CD1c-positive myeloid dendritic cell (primary cell): ENCODE results near the gene TBL3.

ENCODE experiments used
- DNase-seq: peaks from one replicate; pipeline ENCODE4 v3.0.0-alpha.2; 2016; ENCODE audit errors: extremely low spot score

The TBL3 gene

DNA sequence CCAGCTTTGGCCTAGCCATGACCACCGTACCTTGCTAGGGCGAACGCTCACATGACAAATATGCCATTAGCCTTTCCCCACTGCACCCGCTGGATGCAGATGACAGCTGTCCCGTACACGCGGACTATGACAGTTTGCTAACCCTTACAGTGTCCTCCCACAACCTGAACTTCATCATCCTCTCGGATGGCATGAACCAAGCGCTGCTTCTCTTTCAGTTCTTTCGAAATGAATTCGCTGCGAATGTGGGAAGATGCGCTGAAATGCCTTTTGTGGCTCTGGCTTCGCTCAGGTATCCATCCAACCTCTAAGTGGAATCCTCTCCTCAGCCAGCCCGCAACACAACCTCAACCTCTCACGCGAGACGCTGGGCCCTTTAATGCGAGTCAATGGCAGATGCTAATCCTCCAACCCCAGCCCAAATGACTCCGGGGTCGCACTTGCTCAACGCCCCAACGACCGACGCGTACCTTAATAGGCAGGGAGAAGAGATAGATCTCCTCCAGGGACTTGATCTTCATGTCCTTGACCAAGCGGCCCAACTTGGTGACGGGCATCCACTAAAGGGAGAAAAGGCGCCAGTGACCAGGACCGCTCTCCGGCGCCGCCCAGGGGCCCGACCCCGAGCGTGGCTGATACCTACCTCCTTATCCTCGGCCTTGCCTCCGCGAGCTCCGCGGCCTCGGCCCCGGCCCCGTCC, 7.9 kb upstream of the TBL3 start:
- peak; percentile 43 for DNase-seq

DNA sequence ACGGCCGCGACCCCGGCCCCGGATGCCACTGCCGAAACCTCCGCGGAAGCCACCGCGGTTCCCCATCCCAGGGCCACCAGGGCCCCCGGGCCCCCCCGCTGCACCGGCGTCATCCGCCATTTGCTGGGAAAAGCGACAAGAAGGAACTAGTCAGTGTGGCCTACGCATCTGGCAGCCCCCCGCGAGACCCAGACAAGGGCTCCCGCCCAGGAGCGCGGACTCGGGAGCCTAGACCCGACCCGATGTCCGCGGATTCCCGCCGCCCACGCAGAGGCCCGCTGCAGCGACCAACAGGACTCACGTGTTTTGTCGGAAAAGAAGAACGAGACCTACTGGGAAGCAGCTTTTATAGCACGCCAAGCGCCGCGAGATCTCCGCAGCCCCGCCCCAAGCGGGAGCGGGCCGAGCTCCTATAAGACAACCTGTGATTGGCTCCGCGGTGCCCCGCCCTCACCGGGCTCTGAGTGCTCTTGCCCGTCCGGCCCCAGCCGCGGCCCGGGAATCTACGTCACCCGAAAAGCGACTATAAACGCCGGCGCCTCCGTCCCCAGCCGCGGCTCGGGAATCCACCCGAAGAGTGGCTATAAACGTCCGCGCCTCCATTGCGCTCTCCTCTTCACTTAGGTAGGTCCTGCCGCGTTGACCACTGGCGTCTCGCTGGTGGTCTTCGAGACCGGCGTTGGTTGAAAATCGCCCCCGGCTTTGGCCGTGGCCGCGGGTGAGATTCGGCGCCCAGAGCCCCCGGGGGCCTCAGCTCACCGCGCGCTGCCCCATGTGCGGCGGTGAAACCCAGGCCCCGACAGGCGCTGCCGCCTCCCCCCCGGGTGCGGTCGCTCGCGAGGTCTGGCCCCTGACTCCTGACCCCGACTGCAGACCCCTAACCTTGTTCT, 7.1 kb upstream of the TBL3 start, which contains the start of gene RPS2:
Gene RPS2, minus strand, starts transcription at position 321 of the 890 bp plus-strand sequence. Its CDS starts 201 bp downstream, at position 120.
- DNase-seq = peak; percentile 99

DNA sequence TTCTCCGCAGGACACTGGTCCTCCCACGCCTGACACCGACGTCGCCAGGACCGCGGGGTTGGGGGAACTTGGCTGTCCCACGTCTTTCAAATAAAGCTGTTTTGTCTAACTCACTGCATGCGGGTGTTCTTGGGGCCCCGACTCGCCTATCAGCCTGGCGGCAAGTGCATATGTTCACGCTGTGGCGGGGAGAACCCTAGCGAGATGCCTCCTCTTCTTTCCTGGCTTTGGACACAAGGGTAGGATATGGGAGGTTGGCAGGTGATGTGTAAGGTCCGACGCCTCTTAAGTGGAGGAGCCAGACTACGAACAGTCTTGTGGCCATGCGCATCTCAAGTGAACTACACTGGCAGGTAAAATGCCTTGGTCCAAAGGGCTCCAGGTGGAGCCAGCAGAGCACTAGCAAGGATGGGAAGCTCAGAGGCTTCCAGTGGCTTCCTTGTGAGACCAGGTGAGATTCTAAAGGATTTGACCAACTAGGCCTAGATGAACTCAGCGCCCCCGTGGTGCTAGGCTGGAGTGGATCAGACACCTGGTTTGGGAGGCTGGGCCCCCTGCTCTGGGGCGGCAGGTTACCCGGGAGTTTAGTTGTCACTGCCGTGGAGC, 6.4 kb upstream of the TBL3 start:
- DNase-seq = peak; percentile 45

- no peak for DNase-seq
These were observed 5.4 kb upstream of the TBL3 start, which contains the start of gene RNF151 for GRCh38 chr16:1966460-1966859. Gene RNF151, plus strand, starts transcription at chr16:1966856. Its CDS starts 26 bp downstream, at chr16:1966882.

DNA sequence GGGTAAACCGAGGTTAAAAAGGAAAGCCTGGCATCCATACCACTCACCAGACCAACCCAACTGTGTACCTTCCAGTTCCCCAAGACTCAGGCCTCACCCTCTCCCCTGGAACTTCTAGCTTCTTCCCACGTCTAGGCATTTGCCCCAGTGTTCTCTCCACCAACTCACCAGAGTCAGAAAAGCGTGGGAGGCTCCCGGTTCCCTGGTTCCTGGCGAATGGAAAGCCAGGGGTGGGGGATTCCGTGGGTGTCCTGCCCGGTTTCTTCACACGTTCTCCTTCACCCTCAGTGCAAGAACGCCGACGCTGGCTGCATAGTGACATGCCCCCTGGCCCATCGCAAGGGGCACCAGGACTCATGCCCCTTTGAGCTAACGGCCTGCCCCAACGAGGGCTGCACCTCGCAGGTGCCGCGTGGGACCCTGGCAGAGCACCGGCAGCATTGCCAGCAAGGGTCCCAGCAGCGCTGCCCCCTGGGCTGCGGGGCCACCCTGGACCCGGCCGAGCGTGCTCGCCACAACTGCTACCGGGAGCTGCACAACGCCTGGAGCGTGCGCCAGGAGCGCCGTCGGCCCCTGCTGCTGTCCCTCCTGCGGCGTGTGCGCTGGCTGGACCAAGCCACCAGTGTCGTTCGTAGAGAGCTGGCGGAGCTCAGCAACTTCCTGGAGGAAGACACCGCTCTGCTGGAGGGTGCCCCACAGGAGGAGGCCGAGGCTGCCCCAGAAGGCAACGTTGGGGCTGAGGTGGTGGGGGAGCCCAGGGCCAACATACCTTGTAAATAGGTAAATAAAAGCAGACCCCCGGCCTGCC, 3.5 kb upstream of the TBL3 start:
- DNase-seq = no peak

DNA sequence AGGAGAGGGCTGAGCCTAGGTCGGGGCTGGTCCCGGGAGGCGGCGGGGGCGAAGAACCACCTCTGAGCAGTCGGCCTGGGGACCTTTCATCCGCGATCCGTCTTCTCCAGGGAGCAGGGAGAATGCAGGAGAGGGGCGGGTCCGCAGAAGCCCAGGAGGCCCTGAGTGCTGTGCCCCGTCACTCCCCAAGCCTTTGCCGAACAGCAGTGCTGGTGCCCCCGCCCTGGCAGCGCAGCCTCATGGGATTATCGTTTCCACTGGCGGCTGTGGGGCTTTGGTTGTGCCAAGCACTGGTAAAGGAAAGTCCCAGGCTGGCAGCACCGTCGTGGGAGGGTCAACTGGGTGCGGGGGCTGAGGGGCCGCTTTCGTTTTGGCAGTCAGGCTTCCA, 631 bp downstream of the TBL3 start:
- no peak for DNase-seq

GRCh38 chr16:1973461-1974156, 1.8 kb downstream of the TBL3 start:
- no peak for DNase-seq

- no peak for DNase-seq
These were observed 2.6 kb downstream of the TBL3 start for GRCh38 chr16:1974157-1975070.

- DNase-seq = no peak
These were observed 3.8 kb downstream of the TBL3 start for GRCh38 chr16:1975432-1976215.

DNA sequence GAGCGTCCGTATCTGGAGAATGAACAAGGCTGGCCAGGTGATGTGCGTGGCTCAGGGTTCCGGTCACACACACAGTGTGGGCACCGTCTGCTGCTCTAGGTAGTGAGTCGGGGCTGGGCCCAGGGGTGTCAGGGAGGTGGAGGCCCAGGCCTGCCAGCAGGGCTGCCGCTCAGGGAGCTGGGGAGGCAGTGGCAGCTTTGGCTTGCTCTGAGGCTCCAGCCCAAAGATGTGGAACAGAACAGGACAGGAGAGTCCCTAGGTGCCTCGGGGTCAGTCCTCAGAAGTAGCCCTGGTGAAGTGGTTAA, 4.3 kb downstream of the TBL3 start:
- no peak for DNase-seq

DNA sequence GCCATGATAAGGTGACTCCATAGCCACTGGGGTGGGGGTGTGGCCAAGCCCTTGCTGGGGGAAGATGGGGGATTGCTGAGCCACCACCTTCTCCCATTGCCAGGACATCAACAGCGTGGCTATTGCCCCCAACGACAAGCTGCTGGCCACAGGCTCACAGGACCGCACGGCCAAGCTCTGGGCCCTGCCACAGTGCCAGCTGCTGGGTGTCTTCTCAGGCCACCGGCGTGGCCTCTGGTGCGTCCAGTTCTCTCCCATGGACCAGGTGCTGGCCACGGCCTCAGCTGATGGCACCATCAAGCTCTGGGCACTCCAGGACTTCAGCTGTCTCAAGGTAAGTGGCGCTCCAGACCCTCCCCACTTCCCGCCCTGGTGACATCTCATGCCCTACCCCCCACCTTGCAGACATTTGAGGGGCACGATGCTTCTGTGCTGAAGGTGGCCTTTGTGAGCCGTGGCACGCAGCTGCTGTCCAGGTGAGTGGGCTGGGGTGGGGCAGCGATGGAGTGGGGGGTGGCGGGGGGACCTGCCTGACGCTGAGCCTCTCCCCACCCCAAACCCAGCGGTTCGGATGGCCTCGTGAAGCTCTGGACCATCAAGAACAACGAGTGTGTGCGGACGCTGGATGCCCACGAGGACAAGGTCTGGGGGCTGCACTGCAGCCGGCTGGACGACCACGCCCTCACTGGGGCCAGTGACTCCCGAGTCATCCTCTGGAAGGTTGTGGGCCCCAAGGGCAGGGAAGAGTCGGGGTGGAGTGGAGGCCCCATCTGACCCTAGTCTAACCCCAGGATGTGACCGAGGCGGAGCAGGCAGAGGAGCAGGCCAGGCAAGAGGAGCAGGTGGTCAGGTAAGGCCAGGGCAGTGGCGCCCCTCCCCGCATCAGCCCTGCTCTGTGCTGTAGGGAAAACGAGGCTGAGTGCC, 5.4 kb downstream of the TBL3 start:
- DNase-seq = no peak

GRCh38 chr16:1977875-1978268, 6.0 kb downstream of the TBL3 start:
- no peak for DNase-seq

DNA sequence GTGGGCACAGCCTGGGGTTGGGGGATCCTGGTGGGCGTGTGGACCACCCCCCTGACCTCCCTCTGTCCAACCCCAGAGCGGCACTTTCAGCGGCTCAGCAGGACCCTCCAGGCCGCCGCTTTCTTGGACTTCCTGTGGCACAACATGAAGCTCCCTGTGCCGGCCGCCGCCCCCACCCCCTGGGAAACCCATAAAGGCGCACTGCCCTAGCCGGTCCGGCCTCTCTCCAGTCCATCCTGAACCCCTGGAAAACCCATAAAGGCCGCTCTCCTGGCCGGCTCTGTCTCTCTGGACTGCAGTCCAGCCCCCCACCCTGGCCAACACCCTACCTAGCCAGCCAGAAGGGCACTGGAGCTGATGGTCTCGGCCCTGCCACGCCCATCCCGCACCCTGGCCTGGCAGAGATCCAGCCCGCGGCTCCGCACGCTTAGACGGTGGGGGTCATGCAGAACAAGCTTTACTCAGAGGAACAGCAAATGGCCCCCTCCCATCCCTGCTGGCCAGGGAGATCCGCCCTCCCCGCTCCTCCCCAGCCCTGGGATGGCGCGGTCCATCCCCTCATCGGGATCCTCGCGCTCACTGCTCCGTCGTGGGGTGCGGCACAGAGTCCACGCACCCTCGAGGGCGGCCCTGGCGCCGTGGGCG, 6.7 kb downstream of the TBL3 start:
- no peak for DNase-seq

DNA sequence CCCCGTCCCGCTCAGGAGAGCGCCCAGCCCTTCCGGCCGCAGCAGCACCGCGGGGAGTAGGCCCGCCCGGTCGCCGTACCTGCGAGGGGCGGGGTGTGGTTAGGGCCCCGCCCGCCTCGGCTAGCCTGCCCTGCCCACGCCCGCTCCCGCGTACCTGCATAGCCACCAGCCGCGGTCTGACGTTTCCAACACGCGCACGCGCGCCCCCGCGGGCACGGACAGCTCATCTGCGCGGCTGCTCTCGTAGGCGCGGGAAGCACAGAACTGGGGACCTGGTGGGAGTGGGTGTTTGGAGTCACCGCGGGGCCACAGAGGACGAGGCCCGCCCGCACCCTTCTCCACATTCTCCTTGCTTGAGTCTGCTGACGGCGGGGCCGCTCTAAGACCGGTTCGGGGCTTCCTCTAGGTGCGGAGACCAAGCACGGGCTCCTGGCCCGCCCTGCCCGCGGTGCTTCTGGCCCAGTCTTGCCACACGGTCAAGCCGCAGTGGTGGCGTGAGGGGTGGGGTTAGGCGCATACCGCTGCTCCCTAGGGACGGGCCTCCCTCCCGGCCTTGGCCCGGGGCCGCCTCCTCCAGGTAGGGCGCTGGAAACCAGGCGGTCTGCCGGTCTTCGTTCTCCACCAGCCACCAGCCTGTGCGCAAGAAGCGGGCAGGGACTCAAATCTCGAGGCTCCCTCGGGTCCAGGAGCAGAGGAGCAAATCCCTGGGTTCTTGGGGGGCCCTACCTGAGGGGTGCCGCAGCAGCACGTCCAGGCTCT, 7.6 kb downstream of the TBL3 start:
- no peak for DNase-seq

DNA sequence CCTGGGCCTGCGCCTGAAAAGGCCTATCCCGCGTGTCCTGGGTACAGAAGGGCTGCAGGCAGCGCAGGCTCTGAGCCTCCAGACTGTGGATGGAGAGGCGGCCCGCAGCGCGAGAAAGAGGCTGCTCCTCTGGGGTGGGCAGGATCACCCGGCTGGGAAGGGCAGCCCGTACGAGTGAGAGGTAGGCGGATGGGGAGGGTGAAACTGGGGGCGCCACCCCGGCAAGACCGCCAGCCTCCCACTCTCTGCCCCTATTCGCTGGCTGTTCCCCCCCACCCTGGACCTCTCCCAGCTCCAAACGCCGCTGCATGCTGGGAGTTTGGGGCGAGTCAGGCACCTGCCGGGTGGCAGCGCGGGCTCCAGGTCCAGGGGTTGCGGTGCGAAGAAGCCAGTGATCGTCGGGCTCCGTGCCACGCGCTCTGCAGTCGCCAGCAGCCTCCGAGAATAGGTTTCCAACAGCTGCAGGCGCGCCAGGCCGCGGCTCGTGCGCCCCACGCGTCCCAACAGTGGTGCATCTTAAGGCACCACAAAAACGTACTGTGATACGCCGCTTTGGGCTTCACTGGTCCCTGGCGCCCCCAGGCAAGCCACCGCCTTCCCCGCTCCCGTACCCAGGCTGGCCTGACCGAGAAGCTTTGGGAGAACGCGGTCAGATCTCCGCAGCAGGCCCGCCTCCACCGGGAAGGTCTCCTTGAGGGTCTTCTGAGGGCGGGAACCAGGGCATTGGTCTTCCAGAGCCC, 8.3 kb downstream of the TBL3 start:
- DNase-seq = no peak

- no peak for DNase-seq
These were observed 8.9 kb downstream of the TBL3 start for GRCh38 chr16:1980770-1981087.
